GM12873 (cell line): ENCODE measurements around the gene BAIAP2L1.

ENCODE experiments used
- CTCF ChIP-seq: IDR thresholded peaks from 2 replicates; pipeline ENCODE4 v1.5.1; 2012; ENCODE audit warnings: low read depth, mild to moderate bottlenecking, moderate library complexity, low read length, control low read depth; ENCODE audit not compliant: insufficient read depth; ENCODE audit errors: missing control alignments

Gene BAIAP2L1

GRCh38 chr7:98250789-98251188 is 150.1 kb downstream of the BAIAP2L1 start:
- TF ChIP-seq CTCF: no peak

- TF ChIP-seq CTCF: no peak
Observed at GRCh38 chr7:98249106-98249505, 151.8 kb downstream of the BAIAP2L1 start.

GRCh38 chr7:98248156-98248555 is 152.7 kb downstream of the BAIAP2L1 start:
- no peak for TF ChIP-seq CTCF

- TF ChIP-seq CTCF: no peak
Observed at GRCh38 chr7:98244871-98245270, 156.0 kb downstream of the BAIAP2L1 start.

- no peak for TF ChIP-seq CTCF
Observed at GRCh38 chr7:98242934-98243333, 158.0 kb downstream of the BAIAP2L1 start.

- TF ChIP-seq CTCF: no peak
Observed at GRCh38 chr7:98242342-98242741, 158.5 kb downstream of the BAIAP2L1 start.

GRCh38 chr7:98241674-98242241 is 159.1 kb downstream of the BAIAP2L1 start:
- TF ChIP-seq CTCF: no peak
